GM11168 (cell line): ENCODE data around the gene IGFBP6.
"Not testable (repeated sequence)": the region's sequence is repeated elsewhere in the genome, so short reads cannot be mapped to it uniquely, and the experiment has no call there.

Source experiments
- in situ Hi-C: fragments of 300-500 bp; cut with MboI; formaldehyde crosslinking; loops from one replicate; pipeline ENCODE4 v1.12.0; 2022; ENCODE audit warnings: low sequenced_read_pairs; ENCODE audit not compliant: unreplicated experiment

Gene IGFBP6

DNA sequence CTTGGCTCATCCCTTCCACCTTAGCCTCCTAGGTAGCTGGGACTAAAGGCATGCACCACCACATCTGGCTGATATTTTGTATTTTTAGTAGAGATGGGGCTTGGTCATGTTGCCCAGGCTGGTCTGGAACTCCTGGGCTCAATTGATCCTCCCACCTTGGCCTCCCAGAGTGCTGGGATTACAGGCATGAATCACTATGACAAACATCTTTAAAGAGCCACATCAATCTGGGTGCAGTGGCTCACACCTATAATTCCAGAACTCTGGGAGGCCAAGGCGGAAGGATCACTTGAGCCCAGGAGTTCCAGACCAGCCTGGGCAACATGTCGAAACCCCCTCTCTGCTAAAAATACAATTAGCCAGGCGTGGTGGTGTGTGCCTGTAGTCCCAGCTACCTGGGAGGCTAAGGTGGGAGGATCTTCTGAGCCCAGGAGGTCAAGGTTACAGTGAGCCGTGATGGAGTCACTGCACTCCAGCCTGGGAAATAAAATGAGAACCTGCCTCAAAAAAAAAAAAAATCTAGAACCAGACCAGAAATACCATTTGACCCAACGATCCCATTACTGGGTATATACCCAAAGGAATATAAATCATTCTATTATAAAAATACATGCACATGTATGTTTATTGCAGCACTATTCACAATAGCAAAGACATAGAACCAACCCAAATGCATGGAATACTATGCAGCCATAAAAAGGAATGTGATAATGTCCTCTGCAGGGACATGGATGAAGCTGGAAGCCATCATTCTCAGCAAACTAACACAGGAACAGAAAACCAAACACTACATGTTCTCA is 2.5 kb upstream of the IGFBP6 start:
- in situ Hi-C loops: not testable (repeated sequence)

GRCh38 chr12:53095596-53095895 is 1.9 kb upstream of the IGFBP6 start:
- in situ Hi-C loops: not testable (repeated sequence)

- in situ Hi-C loops: no loop called here
Measured at GRCh38 chr12:53096089-53096741, 1.3 kb upstream of the IGFBP6 start.

- in situ Hi-C loops: no loop called here
Measured at GRCh38 chr12:53096759-53097158, 708 bp upstream of the IGFBP6 start.

DNA sequence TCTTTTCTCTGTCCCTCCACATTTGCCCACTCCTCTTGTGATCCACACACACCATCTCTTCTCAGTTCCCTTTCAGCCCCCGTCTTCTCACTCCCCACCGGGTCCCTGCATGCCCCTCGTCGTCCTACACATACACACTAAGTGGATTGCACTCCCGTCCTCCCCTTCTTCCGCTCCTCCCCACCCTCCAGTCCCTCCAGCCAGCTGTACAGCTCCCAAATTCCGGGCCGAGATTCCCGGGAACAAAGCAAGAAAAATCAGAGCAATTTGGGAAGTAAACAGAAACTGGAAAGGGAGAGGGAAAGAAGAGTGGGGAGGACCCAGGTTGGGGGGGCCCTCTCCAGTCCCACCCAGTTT is 282 bp upstream of the IGFBP6 start:
- in situ Hi-C loops: no loop called here

DNA sequence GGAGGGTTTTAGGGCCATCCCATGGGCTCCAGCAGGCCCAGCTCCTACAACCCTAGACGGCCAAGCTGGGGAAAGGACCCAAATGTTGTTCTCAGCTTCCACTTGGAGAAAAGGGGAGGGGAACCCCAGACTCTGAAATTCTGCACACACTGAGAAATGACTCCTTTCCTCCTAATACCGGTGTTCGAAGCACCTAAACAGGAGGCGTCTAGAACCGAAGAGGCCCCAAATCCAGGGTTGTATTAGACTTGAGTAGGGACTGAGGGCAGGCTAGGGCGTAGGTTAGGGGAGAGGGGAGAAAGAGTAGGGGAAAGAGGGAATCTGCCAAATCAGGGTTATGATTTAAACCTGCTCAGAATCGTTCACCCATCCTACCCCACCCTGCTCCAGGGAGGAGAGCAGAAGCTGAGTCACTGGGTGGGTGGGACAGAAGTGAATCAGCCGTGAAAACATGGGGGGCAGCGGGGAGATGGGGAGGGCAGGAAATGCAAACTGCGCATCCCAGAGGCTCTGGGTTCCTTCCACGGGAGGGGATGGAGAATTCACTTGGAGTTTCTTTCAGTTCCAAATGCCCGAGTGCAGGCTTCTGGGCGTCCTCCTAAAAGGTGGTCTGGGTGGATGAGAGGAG is 1.0 kb downstream of the IGFBP6 start:
- in situ Hi-C loops: no loop called here

DNA sequence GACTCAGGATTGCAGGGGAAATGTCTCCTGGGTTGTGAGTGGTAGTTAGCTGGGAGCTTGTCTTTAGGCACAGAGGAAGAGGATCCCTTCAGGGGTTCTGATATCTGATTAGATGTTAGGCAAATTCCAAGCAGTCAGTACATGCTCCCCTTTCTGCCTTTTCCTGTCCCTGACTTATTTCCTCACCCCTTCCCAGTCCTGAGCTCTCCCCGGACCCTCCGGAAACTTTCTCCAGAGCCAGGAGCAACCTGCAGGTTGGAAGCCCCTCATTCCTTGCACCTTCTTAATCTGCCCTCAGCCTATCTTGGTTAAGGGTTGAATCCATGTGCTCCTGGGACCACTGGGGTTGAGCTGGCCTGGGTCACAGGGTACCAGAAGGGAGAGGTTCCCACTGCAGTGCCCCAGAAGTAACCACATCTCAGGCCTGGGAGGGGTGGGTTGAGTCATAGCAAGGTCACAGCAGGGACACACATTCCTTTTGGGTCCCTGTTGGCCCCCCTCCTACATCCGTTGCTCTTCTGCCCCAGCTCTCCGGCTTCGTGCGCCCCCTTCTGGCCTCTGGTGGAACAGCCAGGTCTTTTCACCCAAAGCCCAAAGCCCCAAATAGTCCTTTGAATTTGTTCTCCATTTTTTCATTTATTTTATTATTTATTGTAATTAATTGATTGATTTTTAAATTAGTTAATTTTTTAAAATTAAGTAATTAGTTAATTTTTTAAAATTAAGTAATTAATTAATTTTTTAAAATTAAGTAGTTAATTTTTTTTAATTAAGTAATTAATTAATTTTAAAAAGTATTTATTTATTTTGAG is 1.8 kb downstream of the IGFBP6 start:
- in situ Hi-C loops: no loop called here

DNA sequence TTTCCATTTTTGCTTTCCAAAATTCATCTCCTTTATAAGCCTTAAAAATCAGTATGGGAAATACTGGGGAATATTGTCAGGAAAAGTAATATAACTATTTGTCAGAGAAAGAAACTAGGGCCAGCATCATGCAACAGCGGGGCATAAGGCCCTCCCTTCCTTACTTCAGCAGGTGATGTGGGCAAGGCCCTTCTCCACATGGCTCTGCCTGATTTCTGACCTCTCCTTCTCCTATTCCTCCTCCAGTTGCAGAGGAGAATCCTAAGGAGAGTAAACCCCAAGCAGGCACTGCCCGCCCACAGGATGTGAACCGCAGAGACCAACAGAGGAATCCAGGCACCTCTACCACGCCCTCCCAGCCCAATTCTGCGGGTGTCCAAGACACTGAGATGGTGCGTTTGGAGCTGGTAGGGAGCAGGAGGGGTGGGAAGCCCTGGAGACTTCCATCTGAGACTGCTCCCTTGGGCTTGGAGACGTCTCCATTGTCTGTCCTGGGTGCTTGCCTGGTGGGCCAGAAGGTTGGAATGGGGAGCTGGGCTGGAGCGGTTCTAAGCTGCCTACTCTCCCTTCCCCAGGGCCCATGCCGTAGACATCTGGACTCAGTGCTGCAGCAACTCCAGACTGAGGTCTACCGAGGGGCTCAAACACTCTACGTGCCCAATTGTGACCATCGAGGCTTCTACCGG is 3.1 kb downstream of the IGFBP6 start:
- in situ Hi-C loops: no loop called here

- in situ Hi-C loops: no loop called here
Measured at GRCh38 chr12:53101266-53101665, 3.8 kb downstream of the IGFBP6 start.

GRCh38 chr12:53101931-53102781 is 4.7 kb downstream of the IGFBP6 start:
- in situ Hi-C loops: no loop called here

DNA sequence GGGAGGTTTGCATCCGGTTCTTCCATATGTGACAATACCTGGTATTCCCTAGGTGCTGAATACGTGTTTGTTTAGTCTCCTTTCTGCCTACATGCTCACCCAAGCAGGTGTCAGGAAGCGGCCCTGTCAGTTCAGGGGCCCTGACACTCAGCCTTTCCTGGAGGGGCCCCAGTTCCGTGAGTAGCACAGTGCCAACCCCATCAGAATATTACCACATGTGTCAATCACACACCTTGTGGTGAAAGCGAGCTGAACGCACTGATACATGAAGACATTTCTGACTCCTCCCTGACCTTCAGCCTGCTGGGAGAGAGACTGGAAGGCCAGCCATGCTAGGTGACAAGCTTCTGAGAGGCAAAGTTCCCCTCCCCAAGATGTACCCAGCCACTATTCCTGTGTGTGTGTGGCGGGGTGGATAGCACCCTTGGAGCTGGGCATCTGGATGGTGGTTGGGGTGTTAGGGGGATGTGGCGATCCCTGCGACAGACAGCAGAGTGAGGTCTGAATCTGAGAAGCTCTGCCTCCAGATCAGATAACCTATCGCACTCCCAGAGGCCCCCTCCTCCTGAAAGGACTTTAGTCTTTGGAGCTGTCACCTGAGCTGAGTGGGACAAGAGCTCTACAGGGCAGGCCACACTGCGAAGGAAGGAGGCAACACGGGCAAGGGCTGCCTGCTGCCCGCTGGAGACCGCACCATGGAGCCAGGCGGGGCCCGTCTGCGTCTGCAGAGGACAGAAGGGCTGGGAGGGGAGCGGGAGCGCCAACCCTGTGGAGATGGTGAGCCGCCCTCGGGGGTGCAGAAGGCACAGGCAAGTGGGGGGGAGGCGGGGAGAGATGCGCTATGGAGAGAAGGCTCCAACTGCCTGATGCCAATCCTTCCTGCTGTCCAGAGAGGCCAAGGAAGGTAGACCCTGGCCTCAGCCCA is 5.7 kb downstream of the IGFBP6 start, which contains the start of gene SOAT2:
TSS of gene SOAT2 (plus strand) at position 604 of the 925 bp plus-strand sequence. CDS start at position 696, 92 bp downstream.
- in situ Hi-C loops: no loop called here

GRCh38 chr12:53103860-53104305 is 6.4 kb downstream of the IGFBP6 start:
- in situ Hi-C loops: no loop called here

GRCh38 chr12:53105256-53105655 is 7.8 kb downstream of the IGFBP6 start:
- in situ Hi-C loops: no loop called here

DNA sequence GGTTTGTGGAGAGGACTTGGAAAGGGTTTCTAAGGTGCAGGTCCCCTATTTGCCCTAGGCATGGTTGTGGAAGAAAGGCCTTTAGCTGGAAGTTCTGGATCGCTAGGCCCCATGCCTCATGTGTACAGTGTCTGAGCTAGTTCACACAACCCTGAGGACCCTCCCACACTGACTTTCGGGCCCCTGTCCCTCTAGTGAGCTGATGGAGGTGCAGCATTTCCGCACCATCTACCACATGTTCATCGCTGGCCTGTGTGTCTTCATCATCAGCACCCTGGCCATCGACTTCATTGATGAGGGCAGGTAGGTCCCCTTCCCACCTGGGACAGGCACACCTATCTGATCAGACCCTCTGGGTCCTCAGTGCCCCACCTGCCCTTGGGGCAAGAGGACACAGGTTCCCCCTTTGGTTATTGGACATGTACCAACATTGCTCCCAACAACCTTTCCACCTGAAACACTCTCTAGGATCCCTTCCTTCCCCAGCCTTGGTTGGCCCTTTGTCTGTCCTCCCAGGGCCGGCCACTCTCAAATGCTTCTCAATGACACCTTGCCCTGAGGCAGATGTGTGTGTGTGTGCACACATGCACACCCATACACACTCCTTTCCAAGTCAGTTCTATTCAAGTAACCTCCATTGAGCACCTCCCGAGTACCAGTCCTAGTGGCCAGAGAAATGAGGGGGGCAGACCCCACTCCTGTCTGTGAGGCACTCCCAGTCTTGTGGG is 8.4 kb downstream of the IGFBP6 start:
- in situ Hi-C loops: no loop called here

- in situ Hi-C loops: no loop called here
Measured at GRCh38 chr12:53107122-53107521, 9.7 kb downstream of the IGFBP6 start.

DNA sequence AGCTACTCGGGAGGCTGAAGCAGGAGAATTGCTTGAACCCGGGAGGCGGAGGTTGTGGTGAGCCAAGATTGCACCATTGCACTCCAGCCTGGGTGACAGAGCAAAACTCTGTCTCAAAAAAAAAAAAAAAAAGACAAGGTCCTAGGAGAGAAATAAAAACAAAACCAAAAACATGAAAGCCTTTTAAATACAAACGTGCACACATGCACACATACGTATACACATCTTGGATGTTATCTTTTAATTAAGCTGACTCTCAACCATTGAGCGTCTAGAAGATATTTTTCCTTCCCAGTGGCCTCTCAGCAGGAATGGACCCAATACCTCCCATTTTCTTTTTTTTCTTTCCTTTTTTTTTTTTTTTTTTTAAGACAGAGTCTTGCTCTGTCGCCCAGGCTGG is 15.0 kb downstream of the IGFBP6 start:
- in situ Hi-C loops: not testable (repeated sequence)

- in situ Hi-C loops: no loop called here
Measured at GRCh38 chr12:53113136-53113705, 15.8 kb downstream of the IGFBP6 start.
